Measurements from ENCODE around the gene TBC1D2B. TPM values are rescaled to one million over a fixed set of nuclear protein-coding genes. Genes with fewer than 3 reads are reported as not detected.

Gene TBC1D2B
- total and polyA plus RNA-seq, 2 experiments from 2014 or later: 6.5 to 16.5 TPM

DNA sequence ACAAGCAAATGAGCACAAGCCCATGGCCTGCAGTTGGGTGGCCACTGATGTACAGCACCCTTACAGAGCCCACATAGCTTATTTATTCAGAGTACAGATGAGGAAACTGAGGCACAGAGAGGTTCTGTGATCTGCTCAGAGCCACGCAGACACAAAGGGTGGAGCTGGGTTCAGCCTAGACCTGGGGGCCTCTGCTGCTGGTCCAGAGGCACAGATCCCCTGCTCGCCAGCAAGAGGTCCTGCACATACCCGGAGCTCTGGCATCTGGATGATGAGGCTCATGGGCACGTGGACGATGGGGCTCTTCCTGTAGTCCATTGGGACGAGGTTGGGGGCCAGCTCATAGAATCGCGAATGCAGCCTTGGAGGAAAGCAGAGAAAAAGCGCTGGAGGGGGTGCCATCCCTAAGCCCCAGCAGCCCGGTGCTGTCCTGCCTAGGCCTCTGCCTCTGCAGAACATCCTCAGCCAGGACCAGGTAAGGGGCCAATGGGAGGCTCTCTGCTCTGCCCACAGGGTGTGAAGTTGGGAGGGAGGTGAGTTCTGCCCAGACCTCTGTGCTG lies 33.5 kb upstream of the TBC1D2B start:
- H3K9me3 ChIP-seq (ENCODE audit: low read depth): no peaks in the 10 kb centered on the region
- H3K36me3 ChIP-seq: no peaks in the 10 kb centered on the region
- no peaks in the 10 kb centered on the region for H3K27me3 ChIP-seq
- no peak overlapping the region for H3K4me3 ChIP-seq
- TF ChIP-seq, protein P1, sequence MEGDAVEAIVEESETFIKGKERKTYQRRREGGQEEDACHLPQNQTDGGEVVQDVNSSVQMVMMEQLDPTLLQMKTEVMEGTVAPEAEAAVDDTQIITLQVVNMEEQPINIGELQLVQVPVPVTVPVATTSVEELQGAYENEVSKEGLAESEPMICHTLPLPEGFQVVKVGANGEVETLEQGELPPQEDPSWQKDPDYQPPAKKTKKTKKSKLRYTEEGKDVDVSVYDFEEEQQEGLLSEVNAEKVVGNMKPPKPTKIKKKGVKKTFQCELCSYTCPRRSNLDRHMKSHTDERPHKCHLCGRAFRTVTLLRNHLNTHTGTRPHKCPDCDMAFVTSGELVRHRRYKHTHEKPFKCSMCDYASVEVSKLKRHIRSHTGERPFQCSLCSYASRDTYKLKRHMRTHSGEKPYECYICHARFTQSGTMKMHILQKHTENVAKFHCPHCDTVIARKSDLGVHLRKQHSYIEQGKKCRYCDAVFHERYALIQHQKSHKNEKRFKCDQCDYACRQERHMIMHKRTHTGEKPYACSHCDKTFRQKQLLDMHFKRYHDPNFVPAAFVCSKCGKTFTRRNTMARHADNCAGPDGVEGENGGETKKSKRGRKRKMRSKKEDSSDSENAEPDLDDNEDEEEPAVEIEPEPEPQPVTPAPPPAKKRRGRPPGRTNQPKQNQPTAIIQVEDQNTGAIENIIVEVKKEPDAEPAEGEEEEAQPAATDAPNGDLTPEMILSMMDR (IDR thresholded peaks at IDR 0.05; ENCODE audit: low read depth, low read length): no peak
- H3K27ac ChIP-seq: no peak overlapping the region
- no peaks in the 10 kb centered on the region for H3K4me1 ChIP-seq (ENCODE audit: low read depth)
- DNase-seq (ENCODE audit: low read depth in 1 of 2, low spot score in 1 of 2): no peak

- Histone ChIP-seq H3K9me3 (ENCODE audit: low read depth) (no peaks in the 10 kb centered on the region), H3K36me3 (no peaks in the 10 kb centered on the region), H3K27ac (no peak overlapping the region), H3K4me3 (no peak overlapping the region), H3K4me1 (ENCODE audit: low read depth) (no peaks in the 10 kb centered on the region), H3K27me3 (no peaks in the 10 kb centered on the region)
- no peak for DNase-seq (ENCODE audit: low read depth in 1 of 2, low spot score in 1 of 2)
- TF ChIP-seq, protein P1 (IDR thresholded peaks at IDR 0.05; ENCODE audit: low read depth, low read length): no peak
Measured at GRCh38 chr15:78110096-78110495, 32.6 kb upstream of the TBC1D2B start.

DNA sequence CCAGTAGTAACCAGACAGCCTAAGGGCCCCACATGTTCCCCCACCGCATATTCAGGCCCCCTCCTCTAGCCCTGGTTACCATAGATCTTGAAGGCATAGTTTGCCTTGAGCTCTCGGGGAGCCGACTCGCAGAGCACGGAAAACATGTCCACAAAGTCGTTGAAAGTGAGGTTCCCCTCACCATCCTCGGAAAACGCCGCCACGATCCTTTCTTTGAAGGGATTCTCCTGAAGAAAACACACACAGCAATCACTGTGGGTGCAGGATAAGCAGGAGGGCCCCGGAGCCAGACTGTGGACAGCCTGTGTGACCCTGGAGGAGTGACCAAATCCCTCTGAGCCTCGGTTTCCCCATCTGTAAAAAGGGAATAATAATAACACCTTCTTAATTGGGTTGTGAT lies 31.6 kb upstream of the TBC1D2B start:
- H3K4me1 ChIP-seq (ENCODE audit: low read depth): no peaks in the 10 kb centered on the region
- no peak for DNase-seq (ENCODE audit: low read depth in 1 of 2, low spot score in 1 of 2)
- no peaks in the 10 kb centered on the region for H3K9me3 ChIP-seq (ENCODE audit: low read depth)
- H3K4me3 ChIP-seq: no peak overlapping the region
- TF ChIP-seq, protein P1 (IDR thresholded peaks at IDR 0.05; ENCODE audit: low read depth, low read length): no peak
- no peaks in the 10 kb centered on the region for H3K27me3 ChIP-seq
- no peaks in the 10 kb centered on the region for H3K36me3 ChIP-seq
- no peak overlapping the region for H3K27ac ChIP-seq

GRCh38 chr15:78108300-78109084 lies 31.0 kb upstream of the TBC1D2B start:
- H3K9me3 ChIP-seq (ENCODE audit: low read depth): no peaks in the 10 kb centered on the region
- no peak overlapping the region for H3K27ac ChIP-seq
- H3K4me3 ChIP-seq: no peak overlapping the region
- H3K4me1 ChIP-seq (ENCODE audit: low read depth): no peaks in the 10 kb centered on the region
- no peaks in the 10 kb centered on the region for H3K36me3 ChIP-seq
- DNase-seq (ENCODE audit: low read depth in 1 of 2, low spot score in 1 of 2): peak; percentile 89 to 91
- no peaks in the 10 kb centered on the region for H3K27me3 ChIP-seq
- TF ChIP-seq, protein P1 (IDR thresholded peaks at IDR 0.05; ENCODE audit: low read depth, low read length): peak; percentile 96

DNA sequence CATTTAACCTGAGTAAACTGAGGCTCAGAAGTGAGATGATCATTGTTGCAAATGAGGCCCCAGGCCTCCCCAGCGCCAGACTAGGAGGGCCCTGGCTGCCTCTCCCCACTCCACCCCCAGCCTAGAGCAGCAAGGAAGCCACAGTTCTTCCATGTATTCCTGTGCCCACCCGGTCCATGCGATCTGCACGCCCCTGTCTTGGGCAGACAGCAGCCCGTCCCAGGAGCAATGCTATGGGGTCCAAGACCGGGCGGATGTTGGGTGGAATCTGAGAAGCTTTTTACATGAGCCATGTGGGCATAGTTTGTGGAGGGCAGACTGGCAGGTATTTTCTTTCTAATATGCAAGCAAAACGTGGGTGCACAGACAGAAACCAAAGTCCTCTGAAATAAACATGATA lies 30.0 kb upstream of the TBC1D2B start:
- Histone ChIP-seq H3K4me1 (ENCODE audit: low read depth) (no peaks in the 10 kb centered on the region), H3K36me3 (no peaks in the 10 kb centered on the region), H3K27me3 (no peaks in the 10 kb centered on the region), H3K27ac (no peak overlapping the region), H3K4me3 (no peak overlapping the region), H3K9me3 (ENCODE audit: low read depth) (no peaks in the 10 kb centered on the region)
- TF ChIP-seq, protein P1 (IDR thresholded peaks at IDR 0.05; ENCODE audit: low read depth, low read length): no peak
- no peak for DNase-seq (ENCODE audit: low read depth in 1 of 2, low spot score in 1 of 2)
